Parietal lobe (tissue), 2 donors: ENCODE measurements around the gene CUL5. TPM values are rescaled to one million over a fixed set of nuclear protein-coding genes. Genes with fewer than 3 reads are reported as not detected.

Source experiments
- small RNA-seq: library from RNA; depleted of rRNA; stranded (forward); fragments of <200 nt; gene quantifications from one replicate; pipeline ENCODE3, GENCODE V24; 2014; ENCODE audit warnings: low replicate concordance
- total RNA-seq: library from RNA; depleted of rRNA; stranded (reverse); fragments of >200 nt; gene quantifications from one replicate; pipeline ENCODE4 v1.2.3, GENCODE V29; 2014

CUL5 gene
- total RNA-seq: 77.0 TPM

GRCh38 chr11:108008656-108009496, at the start of gene CUL5:
Gene CUL5, plus strand, starts transcription at chr11:108008898. Its CDS starts 451 bp downstream, at chr11:108009349.

GRCh38 chr11:108121274-108122155, 112.8 kb downstream of the CUL5 start, which contains the start of gene ACAT1:
Gene ACAT1, plus strand, starts transcription at chr11:108121567. Its CDS starts 40 bp downstream, at chr11:108121607.

Small RNAs within 50 kb of the gene (small RNA-seq; reads per million reads assigned to genes)
- not detected for gene RF00019

Other genes with a start within 250 kb of the CUL5 start
- 22.2 TPM for gene SLC35F2, start 150.1 kb upstream of the CUL5 start, total RNA-seq
- 33.2 TPM for gene RAB39A, start 80.5 kb upstream of the CUL5 start, total RNA-seq
- gene ACAT1, start 112.7 kb downstream of the CUL5 start, total RNA-seq: 106 TPM
- 34.1 TPM for gene NPAT, start 213.7 kb downstream of the CUL5 start, total RNA-seq
- gene ATM, start 214.2 kb downstream of the CUL5 start, total RNA-seq: 216 TPM